B cell (primary cell): ENCODE results near the gene DENND1A. TPM values are rescaled to one million over a fixed set of nuclear protein-coding genes. Genes with fewer than 3 reads are reported as not detected.

Source experiments
- ATAC-seq: fragments of 200-7000 bp; cut with Tn5 transposase; one replicate; pipeline ENCODE4 v1.10.0; 2021; ENCODE audit warnings: low read depth, mild to moderate bottlenecking, moderate number of reproducible peaks, moderate library complexity
- CTCF ChIA-PET: fragments of 350-600 bp; sonication (Branson Sonifier 250); formaldehyde crosslinking; loops from one replicate; lab custom pipeline; 2021; ENCODE audit warnings: antibody characterized with exemption, inconsistent platforms; lab: Charles Lee
- POLR2A ChIA-PET: fragments of 350-600 bp; sonication (Branson Sonifier 250); formaldehyde crosslinking; loops from one replicate; lab custom pipeline; 2021; ENCODE audit warnings: antibody characterized with exemption; lab: Charles Lee
- DNase-seq: peaks from one replicate; pipeline ENCODE4 v3.0.0; 2013
- H2AFZ ChIP-seq: 2 replicates; pipeline ENCODE4 v1.6.1; 2012; ENCODE audit warnings: mild to moderate bottlenecking, low read depth, low read length; ENCODE audit not compliant: insufficient read depth, poor library complexity, severe bottlenecking
- H3K27ac ChIP-seq, 2 donors: 1 replicate in 1 of 2; 2 replicates in 1 of 2; pipeline ENCODE4 v1.5.1; 2012 to 2013; ENCODE audit warnings: low read length in 2 of 2, mild to moderate bottlenecking in 2 of 2, moderate library complexity in 1 of 2
- H3K27me3 ChIP-seq, 4 experiments: fragments of 200-600 bp in 1 of 4; sonication (generic) in 1 of 4; replicated peaks in 1 of 4; 1 replicate in 2 of 4; 2 replicates in 2 of 4; pipeline versions ENCODE4 v1.6.1 to v1.7.0; 2013 to 2016; ENCODE audit warnings: low read length in 3 of 4, mild to moderate bottlenecking in 2 of 4, mixed read lengths in 1 of 4, moderate library complexity in 1 of 4; ENCODE audit not compliant: insufficient read depth in 4 of 4, control insufficient read depth in 3 of 4; ENCODE audit errors: control extremely low read depth in 1 of 4
- H3K36me3 ChIP-seq, 2 experiments: replicated peaks in 1 of 2; 1 replicate in 1 of 2; 2 replicates in 1 of 2; pipeline versions ENCODE4 v1.6.1 to v1.7.1; 2013; ENCODE audit warnings: low read length in 1 of 2; ENCODE audit not compliant: insufficient read depth in 2 of 2, control insufficient read depth in 1 of 2; ENCODE audit errors: control extremely low read depth in 1 of 2, extremely low read depth in 1 of 2
- H3K4me1 ChIP-seq, 2 donors: fragments of 200-600 bp in 1 of 2; sonication (generic) in 1 of 2; 1 replicate in 1 of 2; 2 replicates in 1 of 2; pipeline versions ENCODE4 v1.5.1 to v1.6.1; 2013 to 2017; ENCODE audit warnings: low read length in 2 of 2; ENCODE audit not compliant: control insufficient read depth in 2 of 2, insufficient read depth in 2 of 2
- H3K4me2 ChIP-seq: replicated peaks from 2 replicates; pipeline ENCODE3; 2012; ENCODE audit warnings: mild to moderate bottlenecking, low read depth, low read length; ENCODE audit not compliant: poor library complexity, severe bottlenecking
- H3K4me3 ChIP-seq, 5 experiments: fragments of 200-600 bp in 1 of 5; sonication (generic) in 1 of 5; 1 replicate in 3 of 5; 2 replicates in 2 of 5; pipeline versions ENCODE4 v1.5.1 to v1.7.0; 2011 to 2016; ENCODE audit warnings: low read length in 4 of 5, mild to moderate bottlenecking in 4 of 5, low read depth in 2 of 5, control low read depth in 1 of 5, moderate library complexity in 1 of 5; ENCODE audit not compliant: insufficient read depth in 1 of 5; ENCODE audit errors: control extremely low read depth in 1 of 5, extremely low read depth in 1 of 5
- H3K79me2 ChIP-seq: fragments of 200-600 bp; sonication (generic); one replicate; pipeline ENCODE4 v1.6.0; 2016; ENCODE audit warnings: low read length; ENCODE audit not compliant: control insufficient read depth, insufficient read depth
- H3K9ac ChIP-seq: fragments of 200-600 bp; sonication (generic); 2 replicates; pipeline ENCODE4 v1.6.1; 2017; ENCODE audit warnings: mild to moderate bottlenecking, low read length, moderate library complexity
- H3K9me3 ChIP-seq, 3 donors: one replicate each; pipeline versions ENCODE4 v1.6.1 to v1.7.1; 2013; ENCODE audit warnings: low read length in 2 of 3; ENCODE audit not compliant: control insufficient read depth in 2 of 3, insufficient read depth in 1 of 3; ENCODE audit errors: control extremely low read depth in 1 of 3
- H4K20me1 ChIP-seq: 2 replicates; pipeline ENCODE4 v1.6.0; 2012; ENCODE audit warnings: mild to moderate bottlenecking, low read length; ENCODE audit not compliant: insufficient read depth, control insufficient read depth, poor library complexity, severe bottlenecking
- H3K27ac Mint-ChIP-seq: one replicate; pipeline ENCODE4 v1.8.0; 2021; ENCODE audit warnings: mixed read lengths
- H3K27me3 Mint-ChIP-seq: one replicate; pipeline ENCODE4 v1.8.0; 2021; ENCODE audit warnings: mixed read lengths
- H3K4me1 Mint-ChIP-seq: one replicate; pipeline ENCODE4 v1.8.0; 2021; ENCODE audit warnings: mixed read lengths
- H3K4me3 Mint-ChIP-seq: one replicate; pipeline ENCODE4 v1.8.0; 2021; ENCODE audit warnings: mixed read lengths
- H3K9me3 Mint-ChIP-seq: one replicate; pipeline ENCODE4 v1.8.0; 2022; ENCODE audit warnings: mixed read lengths; ENCODE audit not compliant: insufficient read depth
- CTCF ChIP-seq: fragments of 200-600 bp; IDR thresholded peaks from one replicate; pipeline ENCODE4 v1.8.0; 2022; ENCODE audit warnings: antibody characterized with exemption, mild to moderate bottlenecking
- EZH2 ChIP-seq: IDR thresholded peaks from 2 replicates; pipeline ENCODE4 v1.6.1; 2012; ENCODE audit warnings: borderline replicate concordance, low read depth, mild to moderate bottlenecking, moderate library complexity, low read length; ENCODE audit not compliant: insufficient read depth, poor library complexity, severe bottlenecking
- WGBS: methylation state at CpG from one replicate; pipeline ENCODE4 v1.1.5; 2013; ENCODE audit warnings: missing lambda C conversion rate; ENCODE audit not compliant: insufficient coverage; 5-methylcytosine and 5-hydroxymethylcytosine counted together
- intact Hi-C: fragments of 100-400 bp; cut with micrococcal nuclease; formaldehyde crosslinking; loops from one replicate; pipeline ENCODE4 v1.10.0; 2022
- polyA plus RNA-seq: library from polyadenylated mRNA; depleted of rRNA; stranded (reverse); fragments of >200 nt; gene quantifications from 2 replicates; pipeline ENCODE4 v1.2.3, GENCODE V29; 2012
- total RNA-seq, 2 donors: library from RNA; stranded (reverse); fragments of 120-200 nt in 1 of 2; gene quantifications; 1 replicate in 1 of 2; 2 replicates in 1 of 2; pipeline versions ENCODE4 v1.2.3 to v1.2.4, GENCODE V29; 2013 to 2022

DENND1A gene
- total and polyA plus RNA-seq, 2 donors (not counting 1 experiment from before 2014, with no cell fraction given) = 10.8 to 26.0 TPM

GRCh38 chr9:123410281-123410910 lies 519.5 kb downstream of the DENND1A start:
- Histone ChIP-seq H3K9ac (no peak overlapping the region), H3K9me3 (no peaks in the 10 kb centered on the region), H3K4me3 (no peak overlapping the region), H2AFZ (no peak overlapping the region), H3K79me2 (no peaks in the 10 kb centered on the region), H3K27me3 (no peaks in the 10 kb centered on the region), H4K20me1 (no peaks in the 10 kb centered on the region), H3K27ac (no peak overlapping the region), H3K4me1 (no peaks in the 10 kb centered on the region), H3K36me3 (no peaks in the 10 kb centered on the region), H3K4me2 (no peak overlapping the region)
- intact Hi-C loops = no loop called here
- ChIA-PET POLR2A (no interaction called here), CTCF (no interaction called here)
- Mint-ChIP-seq H3K27me3 (no peaks in the 10 kb centered on the region), H3K4me1 (no peaks in the 10 kb centered on the region), H3K4me3 (no peak overlapping the region), H3K27ac (no peak overlapping the region), H3K9me3 (no peaks in the 10 kb centered on the region)
- no peak for DNase-seq
- WGBS = 100% methylated on average over 3 of the region's 12 CpGs
- TF ChIP-seq EZH2 (no peak), CTCF (no peak)
- no peak for ATAC-seq

- Histone ChIP-seq H3K36me3 (no peaks in the 10 kb centered on the region), H3K4me3 (no peak overlapping the region), H2AFZ (no peak overlapping the region), H3K4me1 (no peaks in the 10 kb centered on the region), H3K79me2 (no peaks in the 10 kb centered on the region), H3K4me2 (no peak overlapping the region), H3K9me3 (no peaks in the 10 kb centered on the region), H3K27ac (no peak overlapping the region), H4K20me1 (no peaks in the 10 kb centered on the region), H3K9ac (no peak overlapping the region), H3K27me3 (no peaks in the 10 kb centered on the region)
- no peaks in the 10 kb centered on the region for H3K27me3 Mint-ChIP-seq
- no peaks in the 10 kb centered on the region for H3K9me3 Mint-ChIP-seq
- DNase-seq = no peak
- no peak for TF ChIP-seq EZH2
- no peak for TF ChIP-seq CTCF
- ChIA-PET CTCF (no interaction called here), POLR2A (no interaction called here)
- no peaks in the 10 kb centered on the region for H3K4me1 Mint-ChIP-seq
- no peak overlapping the region for H3K27ac Mint-ChIP-seq
- H3K4me3 Mint-ChIP-seq = no peak overlapping the region
- intact Hi-C loops = no loop called here
- ATAC-seq = no peak
- 97% methylated on average over 9 of the region's 10 CpGs for WGBS
Observed at GRCh38 chr9:123408313-123409262, 521.3 kb downstream of the DENND1A start.
